Astrocyte (in vitro differentiated cells and primary cell): ENCODE measurements around the gene PRDM10. TPM values are rescaled to one million over a fixed set of nuclear protein-coding genes. Genes with fewer than 3 reads are reported as not detected.
A peak's percentile ranks its signal among the peaks of the same experiment; 100 is the strongest.

Source experiments
- DNase-seq: peaks from one replicate; pipeline ENCODE4 v3.0.0-alpha.2; 2010; ENCODE audit warnings: low read depth
- FAIRE-seq: peaks from 2 replicates; lab custom pipeline; 2011; peaks lifted over from hg19 to GRCh38; lab: Jason Lieb, UNC
- H2AFZ ChIP-seq: 2 replicates; pipeline ENCODE4 v1.6.0; 2012; ENCODE audit warnings: low read depth, low read length, inconsistent platforms
- H3K27ac ChIP-seq: 2 replicates; pipeline ENCODE4 v1.5.1; 2011; ENCODE audit warnings: low read depth, low read length, inconsistent platforms
- H3K27me3 ChIP-seq: 2 replicates; pipeline ENCODE4 v1.6.0; 2011; ENCODE audit warnings: low read length, inconsistent platforms; ENCODE audit not compliant: insufficient read depth
- H3K36me3 ChIP-seq: 2 replicates; pipeline ENCODE4 v1.5.1; 2011; ENCODE audit warnings: low read length, inconsistent platforms; ENCODE audit not compliant: insufficient read depth
- H3K4me1 ChIP-seq: 2 replicates; pipeline ENCODE4 v1.5.1; 2011; ENCODE audit warnings: low read length, inconsistent platforms; ENCODE audit not compliant: insufficient read depth
- H3K4me2 ChIP-seq: 2 replicates; pipeline ENCODE4 v1.6.0; 2012; ENCODE audit warnings: low read length, inconsistent platforms
- H3K4me3 ChIP-seq: 2 replicates; pipeline ENCODE4 v1.5.1; 2011; ENCODE audit warnings: low read depth, mild to moderate bottlenecking, low read length, inconsistent platforms; ENCODE audit not compliant: insufficient read depth
- H3K79me2 ChIP-seq: 2 replicates; pipeline ENCODE4 v1.6.0; 2012; ENCODE audit warnings: mild to moderate bottlenecking, low read length, inconsistent platforms; ENCODE audit not compliant: insufficient read depth
- H3K9ac ChIP-seq: 2 replicates; pipeline ENCODE4 v1.6.0; 2012; ENCODE audit warnings: mild to moderate bottlenecking, low read length, inconsistent platforms
- H3K9me3 ChIP-seq: 2 replicates; pipeline ENCODE4 v1.5.1; 2012; ENCODE audit warnings: low read depth, mild to moderate bottlenecking, low read length, inconsistent platforms; ENCODE audit not compliant: insufficient read depth
- H4K20me1 ChIP-seq: 2 replicates; pipeline ENCODE4 v1.6.0; 2012; ENCODE audit warnings: low read length, inconsistent platforms; ENCODE audit not compliant: insufficient read depth
- H3K27ac Mint-ChIP-seq: one replicate; pipeline ENCODE4 v1.8.0; 2021; ENCODE audit warnings: mild to moderate bottlenecking, mixed read lengths; ENCODE audit not compliant: unreplicated experiment
- H3K27me3 Mint-ChIP-seq: one replicate; pipeline ENCODE4 v1.8.0; 2021; ENCODE audit warnings: low read depth, mixed read lengths; ENCODE audit not compliant: unreplicated experiment
- H3K36me3 Mint-ChIP-seq: one replicate; pipeline ENCODE4 v1.8.0; 2021; ENCODE audit warnings: low read depth, mixed read lengths; ENCODE audit not compliant: unreplicated experiment
- H3K4me1 Mint-ChIP-seq: one replicate; pipeline ENCODE4 v1.8.0; 2021; ENCODE audit warnings: low read depth, mixed read lengths; ENCODE audit not compliant: unreplicated experiment
- H3K4me3 Mint-ChIP-seq: one replicate; pipeline ENCODE4 v1.8.0; 2021; ENCODE audit warnings: mild to moderate bottlenecking, moderate library complexity, mixed read lengths; ENCODE audit not compliant: unreplicated experiment
- H3K9me3 Mint-ChIP-seq: one replicate; pipeline ENCODE4 v1.8.0; 2021; ENCODE audit warnings: mild to moderate bottlenecking, mixed read lengths; ENCODE audit not compliant: unreplicated experiment
- CTCF ChIP-seq: IDR thresholded peaks from 2 replicates; pipeline ENCODE4 v1.5.1; 2011; ENCODE audit warnings: low read depth, mild to moderate bottlenecking, inconsistent platforms, low read length, moderate library complexity; ENCODE audit not compliant: insufficient read depth
- EZH2 ChIP-seq: IDR thresholded peaks from 2 replicates; pipeline ENCODE4 v1.6.1; 2012; ENCODE audit warnings: mild to moderate bottlenecking, low read length, inconsistent platforms; ENCODE audit not compliant: insufficient read depth
- total RNA-seq: library from RNA; stranded (reverse); gene quantifications from 2 replicates; pipeline ENCODE4 v1.2.1, GENCODE V29; 2021

PRDM10 gene
- total RNA-seq, 1 donor from 2014 or later: 10.1 TPM

GRCh38 chr11:129995163-129995562 lies 7.5 kb downstream of the PRDM10 start:
- Histone ChIP-seq H3K9ac (no peak overlapping the region), H4K20me1 (peaks cover 56% of the 10 kb centered on the region), H3K4me2 (no peak overlapping the region), H3K36me3 (no peaks in the 10 kb centered on the region), H3K9me3 (no peaks in the 10 kb centered on the region), H2AFZ (no peak overlapping the region), H3K4me3 (no peak overlapping the region), H3K27ac (no peak overlapping the region), H3K4me1 (no peaks in the 10 kb centered on the region), H3K27me3 (no peaks in the 10 kb centered on the region), H3K79me2 (peaks cover 47% of the 10 kb centered on the region)
- FAIRE-seq: no peak
- H3K27ac Mint-ChIP-seq: no peak overlapping the region
- H3K4me3 Mint-ChIP-seq: no peak overlapping the region
- peaks cover 15% of the 10 kb centered on the region for H3K36me3 Mint-ChIP-seq
- no peaks in the 10 kb centered on the region for H3K27me3 Mint-ChIP-seq
- peaks cover 5% of the 10 kb centered on the region for H3K4me1 Mint-ChIP-seq
- no peak for DNase-seq
- TF ChIP-seq CTCF (no peak), EZH2 (no peak)
- H3K9me3 Mint-ChIP-seq: no peaks in the 10 kb centered on the region

GRCh38 chr11:129992161-129992944 lies 10.3 kb downstream of the PRDM10 start:
- Mint-ChIP-seq H3K27me3 (no peaks in the 10 kb centered on the region), H3K4me3 (no peak overlapping the region), H3K27ac (no peak overlapping the region), H3K9me3 (no peaks in the 10 kb centered on the region), H3K4me1 (peaks cover 8% of the 10 kb centered on the region), H3K36me3 (peaks cover 14% of the 10 kb centered on the region)
- Histone ChIP-seq H3K4me2 (no peak overlapping the region), H2AFZ (no peak overlapping the region), H3K9me3 (no peaks in the 10 kb centered on the region), H4K20me1 (peaks cover 51% of the 10 kb centered on the region), H3K36me3 (no peaks in the 10 kb centered on the region), H3K79me2 (peaks cover 26% of the 10 kb centered on the region), H3K4me3 (no peak overlapping the region), H3K27me3 (no peaks in the 10 kb centered on the region), H3K9ac (no peak overlapping the region), H3K4me1 (no peaks in the 10 kb centered on the region), H3K27ac (no peak overlapping the region)
- TF ChIP-seq EZH2 (no peak), CTCF (no peak)
- peak; percentile 33 for DNase-seq
- no peak for FAIRE-seq

- peaks cover 8% of the 10 kb centered on the region for H3K4me1 Mint-ChIP-seq
- no peak overlapping the region for H3K4me3 Mint-ChIP-seq
- no peak overlapping the region for H3K27ac ChIP-seq
- peaks cover 14% of the 10 kb centered on the region for H3K79me2 ChIP-seq
- no peaks in the 10 kb centered on the region for H3K27me3 ChIP-seq
- no peaks in the 10 kb centered on the region for H3K4me1 ChIP-seq
- H3K9me3 ChIP-seq: no peaks in the 10 kb centered on the region
- DNase-seq (no peak), FAIRE-seq (no peak)
- H2AFZ ChIP-seq: no peak overlapping the region
- H3K9ac ChIP-seq: no peak overlapping the region
- H3K27me3 Mint-ChIP-seq: no peaks in the 10 kb centered on the region
- no peak overlapping the region for H3K4me3 ChIP-seq
- H3K27ac Mint-ChIP-seq: no peak overlapping the region
- H3K4me2 ChIP-seq: no peak overlapping the region
- H3K36me3 ChIP-seq: no peaks in the 10 kb centered on the region
- H3K36me3 Mint-ChIP-seq: peaks cover 2% of the 10 kb centered on the region
- peaks cover 51% of the 10 kb centered on the region for H4K20me1 ChIP-seq
- TF ChIP-seq EZH2: no peak
- TF ChIP-seq CTCF: no peak
- no peaks in the 10 kb centered on the region for H3K9me3 Mint-ChIP-seq
Measured at GRCh38 chr11:129989149-129989813, 13.4 kb downstream of the PRDM10 start.
